Caki2 (cell line): ENCODE measurements around the gene SYF2. TPM values are rescaled to one million over a fixed set of nuclear protein-coding genes. Genes with fewer than 3 reads are reported as not detected.
"Not testable (repeated sequence)": the region's sequence is repeated elsewhere in the genome, so short reads cannot be mapped to it uniquely, and the experiment has no call there.

ENCODE experiments used
- DNase-seq: peaks from one replicate; pipeline ENCODE4 v3.0.0-alpha.2; 2015; ENCODE audit warnings: low read depth
- in situ Hi-C: cut with HindIII; loops from 2 replicates; pipeline ENCODE4 v1.10.0; 2016; ENCODE audit warnings: low sequenced_read_pairs, low pct_unique_long_range_greater_than_20kb, mixed read lengths
- total RNA-seq: library from RNA; depleted of rRNA; stranded (reverse); fragments of >200 nt; shearing (Covaris generic); gene quantifications from 2 replicates; pipeline ENCODE4 v1.2.3, GENCODE V29; 2014; ENCODE audit warnings: low replicate concordance

The SYF2 gene
- total RNA-seq, 1 experiment from 2014 or later, result 36.4 TPM

DNA sequence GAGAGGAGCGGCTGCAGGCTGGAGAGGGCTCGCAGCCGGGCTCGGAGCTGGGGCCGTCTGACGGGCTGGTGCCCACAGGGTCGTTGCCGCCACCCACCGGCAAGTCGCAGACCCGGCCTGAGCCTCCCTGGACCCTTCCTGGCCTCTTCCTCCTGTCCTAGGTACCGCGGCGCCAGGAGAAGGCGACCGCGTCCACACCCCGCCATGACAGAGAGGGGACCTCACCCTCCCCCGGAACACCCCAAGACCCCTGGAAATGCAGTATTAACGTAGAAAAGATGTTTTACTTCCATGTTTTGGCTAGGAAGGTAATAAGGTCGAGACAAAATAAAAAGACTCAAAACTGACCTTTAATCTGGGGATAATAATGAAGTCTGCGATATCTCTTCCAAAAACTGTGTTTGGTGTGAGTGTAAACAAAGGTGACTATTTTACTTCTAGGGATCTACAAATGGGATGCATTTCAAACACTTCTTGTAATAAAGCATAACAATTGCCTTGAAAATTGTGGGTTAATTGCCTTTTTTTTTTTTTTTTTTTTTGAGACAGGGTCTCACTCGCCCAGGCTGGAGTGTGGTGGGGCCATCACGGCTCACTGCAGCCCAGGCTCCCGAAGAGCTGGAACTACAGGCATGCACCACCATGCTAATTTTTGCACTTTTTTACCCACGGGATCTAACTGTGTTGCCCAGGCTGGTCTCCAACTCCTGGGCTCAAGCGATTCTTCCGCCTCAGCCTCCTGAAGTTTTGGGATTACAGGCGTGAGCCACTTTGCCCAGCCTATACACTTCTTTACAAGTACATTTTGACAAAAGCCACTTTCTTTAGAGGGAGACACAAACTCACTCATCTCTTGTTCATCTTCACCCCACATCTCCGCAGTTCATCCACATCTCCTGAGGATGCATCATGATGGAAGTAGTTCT, 15.8 kb upstream of the SYF2 start:
- in situ Hi-C loops, result no loop called here
- DNase-seq, result no peak

DNA sequence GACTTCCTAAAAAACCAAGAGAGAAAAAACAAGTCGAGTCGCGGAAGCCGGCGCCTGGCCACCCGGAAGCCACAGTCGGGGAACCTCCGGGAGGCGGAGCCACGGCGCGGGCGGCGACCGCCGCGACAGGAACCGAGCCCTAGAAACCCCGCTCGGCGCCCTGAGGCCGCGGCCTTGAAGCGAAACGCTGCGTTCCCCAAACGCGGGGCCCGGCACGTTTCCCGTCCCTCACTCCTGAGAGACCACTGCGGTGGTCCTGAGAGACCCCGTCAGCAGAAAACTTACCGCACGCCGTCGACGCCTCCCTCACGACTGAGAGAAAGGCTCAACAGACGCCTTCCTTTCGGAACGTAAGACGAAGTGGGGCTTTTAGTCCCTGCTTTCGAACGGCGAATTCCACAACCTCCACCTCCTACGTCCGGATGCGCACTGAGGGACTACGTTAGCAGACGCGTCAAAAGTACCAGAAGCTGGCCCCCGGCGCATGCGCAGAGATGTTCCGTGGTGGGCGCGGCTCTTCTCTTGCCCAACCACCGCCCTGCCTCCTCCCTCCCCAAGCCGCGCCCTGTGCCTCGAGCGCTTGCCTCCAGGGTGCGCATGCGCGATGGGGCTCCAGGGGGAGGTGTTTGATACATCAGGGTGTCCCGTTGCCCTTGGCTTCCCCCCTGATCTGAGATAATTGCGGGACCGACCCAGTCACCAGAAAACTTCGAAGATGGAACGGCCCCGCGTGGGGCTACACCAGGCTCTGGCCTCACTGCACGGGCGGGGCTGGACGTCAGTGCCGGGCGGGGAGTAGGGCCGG, 14.9 kb upstream of the SYF2 start, which contains the start of gene RSRP1:
RSRP1 (minus strand) TSS at position 431 of the 805 bp plus-strand sequence. CDS start 491 bp downstream, outside the sequence.
- in situ Hi-C loops, result no loop called here
- DNase-seq, result peak; percentile 97

DNA sequence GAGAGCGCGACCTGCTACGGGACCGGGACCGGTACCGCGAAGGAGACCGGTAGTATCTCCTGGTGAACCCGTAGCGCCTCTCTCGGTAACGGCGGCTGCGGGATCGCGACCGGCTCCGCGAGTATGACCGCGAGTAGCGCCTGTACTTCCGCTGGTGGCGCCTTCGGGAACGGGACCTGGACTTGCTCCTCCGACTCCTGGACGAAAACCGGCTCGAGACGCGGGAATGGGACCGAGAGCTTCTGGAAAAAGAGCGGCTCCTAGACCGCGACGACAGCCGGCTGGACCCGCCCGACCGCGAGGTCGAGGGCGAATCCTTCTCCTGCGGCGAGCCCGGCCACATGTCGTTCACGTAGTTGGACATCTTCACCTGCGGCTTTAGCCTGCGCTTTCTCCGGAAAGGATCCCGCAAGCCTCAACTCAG, 14.3 kb upstream of the SYF2 start:
- no peak for DNase-seq
- in situ Hi-C loops, result no loop called here

DNA sequence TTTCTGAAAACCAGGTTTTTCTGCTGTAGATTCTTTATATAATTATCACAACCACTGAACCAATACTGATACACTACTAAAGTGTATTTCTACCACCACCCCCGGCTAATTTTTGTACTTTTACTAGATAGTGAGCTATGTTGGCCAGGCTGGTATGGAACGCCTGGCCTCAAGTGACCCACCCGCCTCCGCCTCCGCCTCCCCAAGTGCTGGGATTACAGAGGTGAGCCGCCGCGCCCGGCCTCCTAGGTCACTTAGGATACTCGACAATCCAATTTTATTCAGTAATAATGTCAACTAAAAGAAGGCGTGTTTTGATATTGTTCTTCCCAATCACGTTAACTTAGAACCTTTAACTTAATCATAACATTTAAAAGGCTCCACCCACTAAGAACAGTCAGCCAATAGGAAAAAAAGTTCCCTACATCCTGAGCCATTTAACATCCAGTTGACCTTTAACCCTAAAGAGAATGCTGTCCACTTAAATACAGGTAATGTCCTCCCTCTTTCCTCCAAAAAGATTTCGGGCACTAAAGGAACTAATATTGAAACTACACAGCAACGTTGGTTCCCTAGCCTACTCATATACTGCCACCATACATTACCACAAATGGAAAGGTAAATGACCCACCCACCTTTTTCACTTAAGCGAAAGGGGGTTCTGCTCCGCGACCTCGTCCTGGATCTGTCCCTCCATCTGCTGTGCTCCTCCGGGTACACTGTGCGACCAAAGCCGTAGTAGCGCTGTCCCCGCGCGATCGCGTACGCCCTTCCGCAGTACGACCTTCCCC, 13.7 kb upstream of the SYF2 start:
- in situ Hi-C loops, result no loop called here

DNA sequence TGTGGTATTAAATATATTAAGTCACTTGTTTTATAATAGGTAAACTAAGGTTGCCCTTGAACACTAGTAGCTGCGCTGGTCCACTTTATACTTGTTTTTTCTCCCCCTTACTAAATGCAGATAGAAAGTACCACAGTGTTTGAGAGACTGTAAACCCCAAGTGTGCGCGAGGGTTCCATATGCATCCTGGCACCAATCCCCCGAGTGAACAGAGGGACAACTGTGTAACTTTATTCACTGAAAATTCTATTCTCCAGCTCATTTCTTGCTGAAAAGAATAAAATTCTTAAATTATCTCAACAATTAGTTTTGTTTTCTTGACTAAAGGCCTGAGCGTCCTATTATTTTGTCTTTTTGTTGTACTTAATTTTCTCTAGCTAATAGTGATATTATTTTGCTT, 13.1 kb upstream of the SYF2 start:
- in situ Hi-C loops, result no loop called here
- DNase-seq, result no peak

More for the DNA sequence above, 13.7 kb upstream of the SYF2 start:
- no peak for DNase-seq

DNA sequence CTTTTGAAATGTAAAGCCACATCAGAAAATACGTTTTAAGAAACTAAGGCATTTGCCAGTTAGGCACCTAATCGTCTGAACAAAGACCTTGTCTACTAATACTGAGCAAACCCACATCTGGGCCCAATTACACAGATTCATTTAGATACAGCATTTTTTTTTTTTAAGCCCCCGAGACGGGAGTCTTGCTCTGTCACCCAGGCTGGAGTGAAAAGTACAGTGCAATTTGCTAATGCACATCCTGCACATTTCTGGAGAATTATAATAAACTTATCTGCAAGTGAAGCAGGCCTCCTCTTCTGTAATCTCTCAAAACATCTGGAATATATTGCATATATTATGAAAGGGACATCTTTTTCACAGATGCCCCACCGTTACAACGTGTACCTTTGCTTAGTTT, 11.6 kb upstream of the SYF2 start:
- no peak for DNase-seq
- in situ Hi-C loops, result no loop called here

DNA sequence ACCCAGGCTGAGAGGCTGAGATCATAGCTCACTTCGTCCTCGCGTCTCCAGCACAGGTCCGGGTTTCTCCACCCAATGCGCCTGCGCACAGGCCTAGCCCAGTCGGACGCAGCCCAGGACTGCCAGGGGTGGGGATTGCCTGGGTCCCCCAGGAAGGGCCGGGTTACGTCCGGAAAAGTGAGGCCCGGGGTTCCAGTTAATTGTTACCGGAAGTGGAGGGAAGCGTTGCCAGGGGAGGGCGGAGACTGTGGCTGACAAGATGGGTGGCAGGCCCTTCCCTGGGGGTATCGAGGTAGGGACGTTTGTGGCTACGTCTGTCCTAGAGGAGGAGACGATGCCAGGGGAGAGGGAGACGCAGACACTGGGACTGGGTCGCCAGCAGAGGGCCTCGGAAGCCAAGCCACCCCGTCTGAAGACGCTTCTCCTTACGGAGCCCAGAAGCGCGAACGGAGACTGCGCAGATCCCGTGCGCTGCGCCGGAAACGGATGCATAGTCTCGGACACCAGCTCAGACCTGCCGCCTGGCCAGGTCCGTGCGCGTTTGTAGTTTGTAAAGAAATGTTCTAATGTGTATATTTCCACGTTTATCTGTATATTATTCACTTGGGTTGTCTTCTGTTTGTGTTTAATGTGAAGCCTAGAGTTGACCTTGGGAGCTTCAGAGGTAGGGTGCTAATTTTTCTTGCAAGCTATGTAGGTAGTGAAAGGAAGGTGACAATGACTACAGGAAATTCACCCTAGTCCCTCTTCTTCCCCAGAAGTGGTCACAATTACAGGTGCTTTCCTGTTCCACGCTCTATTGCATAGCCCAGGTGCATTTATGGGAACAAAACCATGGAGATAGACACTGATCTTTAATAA, 7.6 kb upstream of the SYF2 start:
- peak; percentile 99 for DNase-seq
- in situ Hi-C loops, result no loop called here

DNA sequence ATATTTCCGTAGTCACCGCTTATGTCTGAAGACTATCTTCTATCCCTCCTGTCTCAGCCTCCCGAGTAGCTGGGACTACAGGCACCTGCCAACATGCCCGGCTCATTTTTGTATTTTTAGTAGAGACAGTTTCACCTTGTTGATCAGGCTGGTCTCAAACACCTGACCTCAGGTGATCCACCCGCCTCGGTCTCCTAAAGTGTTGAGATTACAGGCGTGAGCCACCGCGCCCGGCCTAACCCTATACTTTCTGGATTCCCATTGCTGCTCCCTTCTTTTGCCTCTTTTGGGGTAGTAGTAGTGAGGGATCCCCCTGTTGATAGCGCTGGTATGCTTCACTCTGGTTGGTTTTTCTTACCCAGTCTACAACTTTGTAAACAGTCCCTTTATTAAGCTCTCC, 5.7 kb upstream of the SYF2 start:
- in situ Hi-C loops, result no loop called here
- DNase-seq, result no peak

DNA sequence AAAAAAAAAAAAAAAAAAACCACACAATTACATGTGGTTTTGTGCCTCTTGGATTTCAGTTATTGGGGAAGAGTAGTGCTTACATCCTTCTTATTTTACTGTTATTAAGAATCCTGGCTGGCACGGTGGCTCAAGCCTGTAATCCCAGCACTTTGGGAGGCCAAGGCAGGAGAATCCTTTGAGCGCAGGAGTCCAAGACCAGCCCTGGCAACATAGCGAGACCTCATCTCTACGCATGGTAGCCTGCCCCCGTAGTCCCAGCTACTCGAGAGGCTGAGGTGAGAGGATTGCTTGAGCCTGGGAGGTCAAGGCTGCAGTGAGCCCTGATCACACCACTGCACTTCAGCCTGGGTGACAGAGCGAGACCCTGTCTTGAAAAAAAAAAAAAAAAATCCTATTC, 4.0 kb upstream of the SYF2 start:
- DNase-seq, in situ Hi-C loops: not testable (repeated sequence)

DNA sequence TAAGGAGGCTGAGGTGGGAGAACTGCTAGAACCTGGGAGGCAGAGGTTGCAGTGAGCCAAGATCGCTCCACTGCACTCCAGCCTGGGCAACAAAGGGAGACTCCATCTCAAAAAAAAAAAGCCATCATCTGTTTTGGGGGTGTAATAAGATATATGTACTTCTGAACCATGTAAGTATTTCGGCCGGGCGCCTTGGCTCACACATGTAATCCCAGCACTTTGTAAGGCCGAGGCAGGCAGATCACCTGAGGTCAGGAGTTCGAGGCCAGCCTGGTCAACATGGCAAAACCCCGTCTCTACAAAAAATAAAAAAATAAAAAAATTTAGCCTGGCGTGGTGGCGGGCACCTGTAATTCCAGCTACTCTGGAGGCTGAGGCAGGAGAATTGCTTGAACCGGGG, 3.1 kb upstream of the SYF2 start:
- in situ Hi-C loops, result not testable (repeated sequence)

DNA sequence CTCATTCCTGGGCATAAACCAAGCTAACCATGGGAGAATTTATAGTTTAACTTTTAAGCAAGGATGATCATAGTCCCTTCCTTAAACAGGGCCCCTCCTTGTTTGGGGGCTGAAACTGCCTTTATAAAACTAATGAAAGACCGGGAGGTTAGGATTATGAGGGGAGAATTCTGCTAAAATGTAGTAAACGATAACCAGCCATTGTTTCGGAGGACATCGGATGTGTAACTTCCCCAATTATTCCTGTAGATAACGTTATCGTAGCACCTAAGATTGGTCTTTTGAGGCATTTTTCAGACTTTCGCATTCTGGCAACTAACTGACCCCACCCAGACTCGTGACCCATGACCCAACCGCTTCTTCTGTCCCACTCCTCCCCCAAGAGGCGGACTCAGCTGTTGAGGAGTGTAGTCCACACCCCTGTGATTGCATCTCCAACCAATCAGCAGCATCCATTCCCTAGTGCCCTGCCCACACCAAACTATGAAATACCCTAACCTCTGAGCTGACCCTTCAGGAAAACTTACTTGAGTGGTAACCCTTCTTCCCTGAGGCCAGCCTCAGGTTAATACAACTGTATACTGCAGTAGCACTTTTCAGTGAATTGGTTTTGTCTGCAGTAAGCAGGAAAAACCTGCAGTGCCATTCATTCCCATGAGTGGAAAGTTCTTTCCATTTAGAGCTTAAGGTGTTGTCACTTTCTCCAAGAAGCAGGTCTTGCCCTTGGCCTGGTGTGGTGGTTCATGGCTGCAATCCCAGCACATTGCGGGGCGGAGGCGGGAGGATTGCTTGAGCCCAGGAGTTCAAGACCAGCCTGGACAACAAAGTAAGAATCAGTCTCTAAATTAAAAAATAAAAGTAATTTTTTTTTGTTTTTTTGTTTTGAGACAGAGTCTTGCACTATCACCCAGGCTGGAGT, 823 bp upstream of the SYF2 start:
- DNase-seq, result peak; percentile 89
- in situ Hi-C loops, result no loop called here

More for the DNA sequence above, 3.1 kb upstream of the SYF2 start:
- not testable (repeated sequence) for DNase-seq

DNA sequence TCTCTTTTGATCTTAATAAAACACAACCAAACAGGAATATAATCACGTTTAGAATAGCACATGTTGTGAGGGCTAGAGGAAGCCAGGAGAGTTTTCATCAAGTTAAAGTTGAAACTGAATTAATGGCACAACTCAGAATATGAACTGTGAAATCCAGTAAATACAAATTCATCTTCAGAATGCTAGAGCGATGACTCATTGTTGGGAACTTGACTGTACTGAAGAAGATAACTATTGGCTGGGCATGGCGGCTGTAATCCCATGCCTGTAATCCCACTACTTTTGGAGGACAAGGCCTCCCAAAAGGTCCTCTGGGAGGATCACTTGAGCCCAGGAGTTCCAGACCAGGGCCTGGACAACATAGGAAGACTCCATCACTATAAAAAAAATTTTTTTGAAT, 8.8 kb downstream of the SYF2 start:
- DNase-seq, result no peak
- in situ Hi-C loops, result no loop called here

DNA sequence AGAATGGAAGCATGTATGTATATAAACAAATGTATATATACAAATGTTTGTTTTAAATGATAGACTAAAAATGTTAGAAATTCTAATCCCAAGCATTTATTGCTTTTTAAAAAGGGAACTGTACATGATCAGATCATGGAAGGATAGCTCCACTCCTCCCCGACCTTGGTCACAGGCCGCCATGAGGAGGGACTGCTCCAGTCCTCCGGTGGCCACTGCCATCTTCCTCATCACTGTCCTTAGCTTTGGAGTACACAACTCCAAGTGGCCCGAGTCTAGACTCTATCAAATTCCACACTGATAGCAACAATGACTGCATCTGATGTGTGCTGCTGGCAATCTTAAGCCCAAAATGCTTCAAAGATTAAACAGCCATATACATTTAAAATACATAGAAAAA, 9.7 kb downstream of the SYF2 start:
- no peak for DNase-seq
- in situ Hi-C loops, result no loop called here

DNA sequence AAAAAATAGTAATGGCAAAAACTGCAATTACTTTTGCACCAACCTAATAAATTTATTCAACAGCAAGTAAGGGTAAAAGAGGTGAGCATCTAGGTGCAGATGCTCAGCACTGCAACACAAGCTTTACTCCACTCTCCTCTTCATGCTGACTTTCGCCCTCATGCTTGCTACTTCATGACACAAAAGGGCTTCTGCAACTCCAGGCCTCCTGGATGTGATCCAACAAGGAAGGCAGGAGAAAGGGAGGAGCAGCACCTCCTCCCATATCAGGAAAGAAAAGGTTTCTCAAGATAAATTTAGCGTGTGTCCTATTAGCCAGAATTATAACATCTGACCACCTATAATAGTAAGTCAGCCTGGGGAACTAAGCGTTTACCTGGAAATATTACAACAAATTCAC, 11.6 kb downstream of the SYF2 start:
- DNase-seq, result no peak
- in situ Hi-C loops, result no loop called here

DNA sequence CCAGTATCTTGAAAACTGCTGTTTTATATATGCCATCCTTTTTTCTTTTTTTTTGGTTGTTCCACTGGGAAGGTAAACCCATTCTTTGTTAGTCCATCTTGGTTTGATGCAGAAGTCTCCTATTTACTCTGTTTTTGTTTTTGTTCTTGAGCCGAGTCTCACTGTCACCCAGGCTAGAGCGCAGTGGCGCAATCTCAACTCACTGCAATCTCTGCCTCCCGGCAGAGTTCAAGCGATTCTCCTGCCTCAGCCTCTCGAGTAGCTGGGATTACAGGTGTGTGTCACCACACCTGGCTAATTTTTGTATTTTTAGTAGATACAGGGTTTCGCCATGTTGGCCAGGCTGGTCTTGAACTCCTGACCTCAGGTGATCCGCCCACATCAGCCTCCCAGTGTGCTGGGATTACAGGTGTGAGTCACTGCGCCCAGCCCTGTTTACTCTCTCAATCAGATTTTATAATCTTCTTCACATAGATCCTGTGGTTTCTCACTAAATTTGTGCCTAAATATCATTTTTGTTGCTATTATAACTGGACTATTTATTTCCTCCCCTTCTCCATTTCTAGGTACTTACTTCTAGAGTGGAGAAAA, 12.5 kb downstream of the SYF2 start:
- in situ Hi-C loops, result no loop called here
- no peak for DNase-seq

DNA sequence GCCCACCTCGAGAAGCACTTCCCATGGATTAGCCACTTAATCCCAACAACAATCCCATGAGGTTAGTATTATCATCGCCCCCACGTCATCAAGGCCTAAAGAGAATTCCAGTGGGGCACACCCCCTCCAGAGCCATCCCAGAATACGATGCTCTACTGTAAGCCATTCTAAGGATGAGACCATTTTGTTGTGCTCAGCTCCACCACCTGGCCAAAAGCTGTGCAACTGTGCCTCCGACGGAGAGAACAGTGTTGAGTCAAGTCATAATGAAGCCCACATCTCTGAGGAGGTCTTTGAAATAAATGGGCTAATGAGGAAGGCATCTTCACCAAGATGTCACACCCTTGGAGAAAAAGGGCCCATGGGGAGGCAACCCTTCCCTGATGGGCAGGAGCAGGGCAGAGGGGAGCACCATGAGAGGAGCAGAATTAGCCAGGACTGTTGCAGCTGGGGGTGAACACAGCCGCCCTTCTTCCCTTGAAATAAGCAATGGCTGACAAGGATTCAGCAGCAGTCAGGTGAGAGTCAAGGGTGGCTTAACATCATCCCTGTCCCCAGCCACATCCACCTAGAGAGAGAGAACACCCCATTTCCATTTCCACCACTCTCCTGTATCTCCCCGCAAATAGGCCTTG, 14.6 kb downstream of the SYF2 start:
- no peak for DNase-seq
- in situ Hi-C loops, result no loop called here
